Suprapubic skin (tissue), 4 donors: ENCODE results near the gene RTBDN.

Experiments used
- EP300 ChIP-seq: sonication (generic); formaldehyde crosslinking; IDR thresholded peaks from one replicate; pipeline ENCODE4 v1.6.1; 2017; ENCODE audit warnings: antibody characterized with exemption
- POLR2A ChIP-seq, 2 donors: fragments of 450-650 bp; IDR thresholded peaks; one replicate each; pipeline ENCODE4 v1.6.1; 2017; ENCODE audit warnings: antibody characterized with exemption in 2 of 2, mild to moderate bottlenecking in 2 of 2, moderate library complexity in 2 of 2
- POLR2AphosphoS5 ChIP-seq, 3 donors: sonication (generic); formaldehyde crosslinking; IDR thresholded peaks; one replicate each; pipeline ENCODE4 v1.6.1; 2017; ENCODE audit warnings: antibody characterized with exemption in 3 of 3
- TF ChIP-seq, protein P1 (sequence below), 2 donors: fragments of 200-600 bp in 1 of 2; fragments of 450-650 bp in 1 of 2; sonication (generic) in 1 of 2; IDR thresholded peaks; one replicate each; pipeline ENCODE4 v1.5.1; 2016 to 2019; ENCODE audit warnings: antibody characterized with exemption in 2 of 2, mild to moderate bottlenecking in 1 of 2, moderate library complexity in 1 of 2

GRCh38 chr19:12873891-12874745 is 39.7 kb upstream of the RTBDN start:
- TF ChIP-seq, protein P1, sequence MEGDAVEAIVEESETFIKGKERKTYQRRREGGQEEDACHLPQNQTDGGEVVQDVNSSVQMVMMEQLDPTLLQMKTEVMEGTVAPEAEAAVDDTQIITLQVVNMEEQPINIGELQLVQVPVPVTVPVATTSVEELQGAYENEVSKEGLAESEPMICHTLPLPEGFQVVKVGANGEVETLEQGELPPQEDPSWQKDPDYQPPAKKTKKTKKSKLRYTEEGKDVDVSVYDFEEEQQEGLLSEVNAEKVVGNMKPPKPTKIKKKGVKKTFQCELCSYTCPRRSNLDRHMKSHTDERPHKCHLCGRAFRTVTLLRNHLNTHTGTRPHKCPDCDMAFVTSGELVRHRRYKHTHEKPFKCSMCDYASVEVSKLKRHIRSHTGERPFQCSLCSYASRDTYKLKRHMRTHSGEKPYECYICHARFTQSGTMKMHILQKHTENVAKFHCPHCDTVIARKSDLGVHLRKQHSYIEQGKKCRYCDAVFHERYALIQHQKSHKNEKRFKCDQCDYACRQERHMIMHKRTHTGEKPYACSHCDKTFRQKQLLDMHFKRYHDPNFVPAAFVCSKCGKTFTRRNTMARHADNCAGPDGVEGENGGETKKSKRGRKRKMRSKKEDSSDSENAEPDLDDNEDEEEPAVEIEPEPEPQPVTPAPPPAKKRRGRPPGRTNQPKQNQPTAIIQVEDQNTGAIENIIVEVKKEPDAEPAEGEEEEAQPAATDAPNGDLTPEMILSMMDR (IDR thresholded peaks at IDR 0.05), result no peak
- TF ChIP-seq EP300 (no peak), POLR2A (IDR thresholded peaks at IDR 0.05) (no peak), POLR2AphosphoS5 (IDR thresholded peaks at IDR 0.05) (no peak)
